HG02884 (cell line): ENCODE data around the gene PCNX2.

Experiments used
- ATAC-seq: cut with Tn5 transposase; IDR thresholded peaks from one replicate; pipeline ENCODE4 v1.9.1; 2021; ENCODE audit warnings: mild to moderate bottlenecking, moderate library complexity; ENCODE audit not compliant: unreplicated experiment

PCNX2 gene

GRCh38 chr1:232966663-232967062 is 328.9 kb downstream of the PCNX2 start:
- ATAC-seq, result no peak

GRCh38 chr1:232965912-232966217 is 329.7 kb downstream of the PCNX2 start:
- no peak for ATAC-seq

GRCh38 chr1:232965124-232965911 is 330.2 kb downstream of the PCNX2 start:
- no peak for ATAC-seq

GRCh38 chr1:232964601-232965000 is 330.9 kb downstream of the PCNX2 start:
- ATAC-seq, result no peak

GRCh38 chr1:232962761-232963745 is 332.5 kb downstream of the PCNX2 start:
- no peak for ATAC-seq

GRCh38 chr1:232958067-232958466 is 337.5 kb downstream of the PCNX2 start:
- no peak for ATAC-seq

- ATAC-seq, result no peak
Observed at GRCh38 chr1:232956081-232956480, 339.4 kb downstream of the PCNX2 start.

GRCh38 chr1:232954594-232955365 is 340.7 kb downstream of the PCNX2 start:
- ATAC-seq, result no peak

GRCh38 chr1:232952514-232953499 is 342.7 kb downstream of the PCNX2 start:
- ATAC-seq, result peak; percentile 49

GRCh38 chr1:232951605-232952004 is 343.9 kb downstream of the PCNX2 start:
- no peak for ATAC-seq

GRCh38 chr1:232951180-232951579 is 344.3 kb downstream of the PCNX2 start:
- ATAC-seq, result no peak

- ATAC-seq, result peak; percentile 73
Observed at GRCh38 chr1:232950197-232951176, 345.0 kb downstream of the PCNX2 start, which contains the start of gene NTPCR. TSS of gene NTPCR (plus strand) at chr1:232950611. CDS start at chr1:232950711, 100 bp downstream.

GRCh38 chr1:232949636-232950196 is 345.8 kb downstream of the PCNX2 start:
- no peak for ATAC-seq

GRCh38 chr1:232944347-232944746 is 351.2 kb downstream of the PCNX2 start:
- ATAC-seq, result peak; percentile 6

- ATAC-seq, result peak; percentile 67
Observed at GRCh38 chr1:232943679-232944252, 351.8 kb downstream of the PCNX2 start.

- no peak for ATAC-seq
Observed at GRCh38 chr1:232942413-232943294, 352.9 kb downstream of the PCNX2 start.

- no peak for ATAC-seq
Observed at GRCh38 chr1:232940262-232940661, 355.3 kb downstream of the PCNX2 start.
